CD4-positive, alpha-beta T cell treated with Interleukin-1 beta for 1 hour (primary cell): ENCODE data around the gene TSC22D2.
"Not testable (repeated sequence)": the region's sequence is repeated elsewhere in the genome, so short reads cannot be mapped to it uniquely, and the experiment has no call there.

Source experiments
- DNase-seq, 2 donors: peaks; one replicate each; pipeline ENCODE4 v3.0.0-alpha.2; 2020 to 2022

TSC22D2 gene

DNA sequence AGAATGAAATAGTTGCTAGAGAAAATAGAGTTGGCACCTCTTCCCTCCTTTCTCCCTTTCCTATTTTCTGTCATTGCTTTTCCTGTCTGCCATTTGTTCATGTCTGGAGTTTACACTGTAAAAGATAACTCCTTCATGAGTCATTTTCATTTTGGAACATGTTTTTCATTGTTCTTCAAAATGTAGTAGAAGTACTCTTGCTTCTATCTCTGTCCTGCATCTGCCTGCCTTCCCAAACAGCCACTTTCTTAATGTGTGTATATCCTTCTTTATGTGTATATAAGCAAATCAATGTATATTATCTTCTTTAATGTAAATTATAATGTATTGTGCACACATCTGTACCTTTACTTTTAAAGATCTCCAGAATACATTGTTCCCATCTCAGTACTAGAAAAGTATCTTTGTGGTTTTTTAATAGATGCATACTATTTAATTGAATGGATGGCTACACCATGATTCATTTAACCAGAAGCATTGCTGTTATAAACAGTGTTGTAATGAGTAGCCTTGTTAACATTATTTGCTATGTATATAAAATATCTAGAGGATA is 41.1 kb downstream of the TSC22D2 start:
- DNase-seq, result no peak

DNA sequence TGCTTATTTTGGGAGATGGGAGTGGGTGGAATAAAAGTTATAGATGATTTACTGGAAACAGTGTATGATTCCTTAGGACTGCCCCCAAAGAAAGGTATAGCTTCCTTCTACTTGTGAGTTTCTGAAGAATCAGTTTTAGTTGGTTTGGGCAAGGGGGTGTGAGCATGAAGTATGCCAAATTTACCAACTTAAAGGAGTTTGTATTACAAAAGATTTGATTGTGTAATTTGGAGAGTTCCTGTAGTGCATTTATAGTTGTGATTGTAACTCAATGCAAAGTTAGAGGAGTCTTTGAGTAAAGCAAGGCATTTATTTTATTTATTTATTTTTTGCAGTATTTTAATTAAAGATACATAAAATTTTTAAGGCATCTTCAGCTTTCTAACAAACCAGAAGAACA is 42.8 kb downstream of the TSC22D2 start:
- no peak for DNase-seq

DNA sequence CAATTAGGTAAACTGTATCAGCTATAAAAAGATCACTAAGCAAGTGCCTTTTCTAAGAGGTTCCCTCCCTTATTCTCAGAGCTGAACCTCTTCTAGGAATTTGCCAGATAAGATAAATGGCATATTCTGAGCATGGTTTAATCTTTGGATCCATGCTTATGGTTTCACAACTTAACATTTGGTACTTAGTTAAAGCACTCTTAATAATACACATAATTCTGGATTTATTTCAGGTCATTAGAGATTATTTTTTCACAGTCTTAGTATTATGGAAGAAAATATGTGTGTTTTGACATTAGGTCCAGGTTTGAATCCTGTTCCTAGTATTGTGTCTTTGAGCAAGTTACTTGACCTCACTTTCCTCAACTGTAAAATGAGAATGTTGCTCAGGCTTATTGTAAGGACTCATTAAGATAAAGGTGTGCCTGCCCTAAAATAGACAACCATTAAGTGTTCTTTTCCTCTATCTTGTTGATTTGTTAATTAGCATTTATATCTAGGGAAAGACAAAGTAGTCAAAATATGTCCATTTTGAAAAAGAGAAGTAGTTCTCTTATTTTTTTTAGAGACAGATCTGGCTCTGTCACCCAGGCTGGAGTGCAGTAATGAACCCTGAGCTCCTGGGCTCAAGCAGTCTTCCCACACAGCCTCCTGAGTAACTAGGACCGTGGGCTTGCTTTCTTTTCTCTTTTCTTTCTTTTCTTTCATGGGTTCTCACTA is 43.4 kb downstream of the TSC22D2 start:
- no peak for DNase-seq

DNA sequence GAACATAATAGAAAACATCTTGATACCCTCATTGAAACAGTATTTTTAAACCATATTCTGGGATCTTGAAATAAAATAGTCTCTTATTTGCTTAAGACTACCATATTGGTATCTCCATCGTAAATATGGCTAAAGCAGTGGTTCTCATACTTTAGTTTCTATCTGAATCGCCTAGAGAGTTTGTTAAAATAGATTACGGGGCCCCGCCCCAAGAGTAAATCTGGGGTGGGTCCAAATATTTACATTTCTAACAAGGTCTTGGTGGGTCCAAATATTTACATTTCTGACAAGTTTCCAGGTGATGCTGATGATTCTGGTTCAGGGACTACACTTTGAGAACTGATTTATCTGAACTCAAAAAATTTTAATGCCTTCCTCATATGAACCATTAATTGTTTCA is 45.3 kb downstream of the TSC22D2 start:
- no peak for DNase-seq

DNA sequence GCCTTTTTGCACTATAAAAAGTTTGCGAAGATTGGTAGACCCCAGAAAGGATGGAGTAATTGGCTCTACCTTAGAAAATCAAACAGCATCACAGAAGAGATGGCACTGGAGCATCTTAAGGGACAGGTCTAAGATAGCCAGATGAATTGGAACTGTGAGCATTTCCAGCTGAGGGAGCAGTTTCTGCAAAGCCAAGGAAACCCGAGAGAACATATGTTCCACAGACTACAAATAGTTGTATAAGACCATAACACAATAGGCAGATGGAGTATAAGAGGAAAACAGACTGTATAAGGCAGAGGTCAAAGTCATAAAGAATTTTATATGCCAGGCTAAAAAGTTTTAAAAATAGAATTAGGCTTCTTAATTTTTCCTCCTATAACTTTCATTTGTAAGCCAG is 46.0 kb downstream of the TSC22D2 start:
- no peak for DNase-seq

DNA sequence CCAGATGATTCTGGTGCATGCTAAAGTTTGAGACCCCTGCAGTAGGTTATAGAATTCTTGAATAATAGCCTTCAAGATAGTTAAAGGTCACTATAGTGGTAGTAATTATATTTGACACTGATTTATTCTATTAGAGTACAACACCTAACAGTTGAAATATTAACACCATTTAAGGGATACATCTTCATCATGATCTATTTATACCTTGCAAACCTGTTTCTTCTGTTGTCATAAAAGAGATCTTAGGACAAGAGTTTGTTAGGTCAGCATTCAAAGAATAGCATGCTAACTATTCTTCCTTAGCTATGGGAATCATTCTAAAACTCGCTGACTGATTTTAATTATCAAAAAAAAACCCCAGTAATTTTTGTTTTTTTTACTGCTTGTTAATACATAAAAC is 46.5 kb downstream of the TSC22D2 start:
- no peak for DNase-seq

DNA sequence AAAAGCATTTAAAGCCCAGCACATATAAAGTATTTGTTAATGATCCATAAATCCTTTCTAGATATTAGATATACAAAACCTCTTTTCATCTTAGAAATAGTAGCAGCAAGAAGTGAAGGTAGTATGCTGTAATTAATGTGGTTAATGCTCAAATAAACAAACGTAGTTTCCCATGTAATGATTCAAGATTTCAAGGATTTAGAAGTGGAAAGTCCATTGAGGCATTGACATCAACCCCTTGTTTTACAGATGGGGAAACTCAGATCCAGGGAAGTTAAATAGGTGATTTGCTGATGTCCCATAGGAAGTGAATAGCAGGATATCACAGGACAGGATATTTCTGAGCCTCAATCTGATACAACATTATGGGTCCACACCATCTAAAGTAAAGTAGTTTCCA is 47.2 kb downstream of the TSC22D2 start:
- DNase-seq, result no peak

DNA sequence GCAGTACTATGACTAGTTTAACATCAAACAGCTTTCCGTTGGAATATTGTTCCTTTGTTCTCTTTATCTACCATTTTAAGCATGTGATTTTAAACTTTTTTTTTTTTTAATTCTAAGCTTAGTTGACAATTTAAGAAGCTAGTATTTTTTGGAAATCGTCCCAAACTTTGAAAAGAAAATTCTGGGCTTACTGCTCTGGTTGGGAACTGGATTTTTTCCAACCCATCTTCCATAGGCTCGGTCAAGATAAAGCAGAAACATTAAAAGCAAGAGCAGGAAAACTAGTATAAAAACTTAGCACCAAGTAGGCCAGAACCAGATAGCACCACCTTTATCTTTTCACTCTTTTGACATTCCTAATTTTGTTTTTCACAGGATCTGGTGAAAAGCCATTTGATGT is 49.9 kb downstream of the TSC22D2 start:
- no peak for DNase-seq

DNA sequence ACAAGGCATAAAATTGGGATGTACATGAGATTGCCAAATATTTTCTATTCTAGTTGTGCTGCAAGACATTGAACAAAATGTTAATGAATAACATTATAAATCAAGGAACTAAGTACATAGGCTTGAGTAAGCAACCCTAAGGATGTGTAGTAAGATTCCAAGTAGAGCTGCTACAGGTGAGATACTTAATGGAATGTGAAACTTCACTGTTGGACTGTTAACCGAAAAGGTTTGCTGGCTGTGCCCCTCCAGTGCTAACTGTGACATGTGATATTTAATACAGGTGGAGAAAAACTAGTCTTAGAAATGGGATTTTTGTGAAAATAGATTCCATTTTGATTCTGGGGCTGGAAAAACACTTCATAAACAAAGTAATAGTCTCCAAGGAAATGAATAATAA is 52.4 kb downstream of the TSC22D2 start:
- no peak for DNase-seq

DNA sequence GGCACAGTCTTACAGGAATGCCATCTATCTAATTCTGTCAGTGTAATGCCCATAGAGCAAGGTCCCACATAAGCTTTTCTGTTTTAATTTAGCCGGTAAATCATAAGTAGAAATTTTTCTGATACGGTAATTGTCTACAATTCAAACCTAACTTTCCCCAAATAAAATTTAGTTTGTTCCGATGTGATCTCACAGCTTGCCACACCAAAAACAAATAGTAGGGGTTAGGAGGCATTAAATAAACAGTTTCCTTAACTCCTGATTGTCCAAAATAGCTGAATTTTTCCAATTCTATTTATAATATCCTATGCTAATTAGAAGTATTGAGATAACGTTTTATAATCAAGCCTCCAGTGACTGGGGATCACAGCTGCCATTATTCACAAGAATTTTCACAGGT is 53.3 kb downstream of the TSC22D2 start:
- no peak for DNase-seq

DNA sequence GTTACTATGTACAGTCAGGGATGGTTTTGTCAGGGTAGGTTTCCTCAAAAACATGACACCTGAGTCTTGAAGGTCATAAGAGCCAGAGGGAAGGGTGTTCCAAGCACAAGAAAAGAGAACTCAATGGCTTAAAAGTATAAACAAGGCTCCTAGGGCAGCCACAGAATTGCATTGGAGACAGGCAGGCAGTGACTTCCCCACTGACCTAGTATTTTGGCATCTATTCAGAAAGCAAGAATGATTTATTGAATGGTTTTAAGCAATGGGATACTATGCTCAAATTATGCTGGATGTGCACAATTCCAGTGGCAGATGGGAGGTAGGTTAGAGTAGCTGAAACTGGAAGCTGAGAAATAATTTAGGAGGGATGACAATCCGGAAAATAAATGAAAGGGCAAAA is 54.0 kb downstream of the TSC22D2 start:
- no peak for DNase-seq

DNA sequence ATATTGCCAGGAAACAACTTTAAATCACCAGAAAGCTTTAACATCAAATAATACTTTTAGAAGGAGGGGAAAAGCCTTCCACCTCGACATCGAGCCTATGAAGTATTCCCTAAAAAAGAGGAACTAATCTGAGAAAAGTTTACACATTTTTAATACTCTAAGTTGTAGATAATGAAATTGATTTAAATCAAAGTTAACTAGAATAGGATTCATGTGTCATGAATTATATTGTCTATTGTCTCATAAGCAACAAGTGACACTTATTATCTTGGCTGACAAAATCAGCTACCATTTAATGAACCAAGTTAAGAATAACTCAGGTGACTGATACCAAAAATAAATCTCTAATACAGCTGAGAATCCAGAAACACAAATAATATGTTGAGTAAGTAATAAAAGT is 56.6 kb downstream of the TSC22D2 start:
- DNase-seq, result no peak

DNA sequence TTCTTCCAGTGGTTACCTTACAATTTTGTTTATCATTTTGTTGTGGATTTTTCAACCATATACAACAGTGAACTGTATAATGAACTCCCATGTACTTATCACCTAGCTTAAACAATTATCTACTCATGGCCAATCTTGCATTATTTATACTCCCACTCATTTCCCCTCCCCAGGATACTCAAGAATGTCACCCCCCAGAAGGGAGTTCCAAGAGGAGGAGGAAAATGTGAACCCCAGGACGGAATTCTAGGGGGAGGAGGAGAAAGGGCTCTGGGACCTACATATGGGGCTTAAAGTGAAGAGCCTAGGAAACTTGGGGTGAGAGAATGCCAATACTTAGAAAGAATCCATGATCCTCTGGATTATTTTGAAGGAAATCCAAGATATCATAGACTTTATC is 59.3 kb downstream of the TSC22D2 start:
- DNase-seq, result no peak

DNA sequence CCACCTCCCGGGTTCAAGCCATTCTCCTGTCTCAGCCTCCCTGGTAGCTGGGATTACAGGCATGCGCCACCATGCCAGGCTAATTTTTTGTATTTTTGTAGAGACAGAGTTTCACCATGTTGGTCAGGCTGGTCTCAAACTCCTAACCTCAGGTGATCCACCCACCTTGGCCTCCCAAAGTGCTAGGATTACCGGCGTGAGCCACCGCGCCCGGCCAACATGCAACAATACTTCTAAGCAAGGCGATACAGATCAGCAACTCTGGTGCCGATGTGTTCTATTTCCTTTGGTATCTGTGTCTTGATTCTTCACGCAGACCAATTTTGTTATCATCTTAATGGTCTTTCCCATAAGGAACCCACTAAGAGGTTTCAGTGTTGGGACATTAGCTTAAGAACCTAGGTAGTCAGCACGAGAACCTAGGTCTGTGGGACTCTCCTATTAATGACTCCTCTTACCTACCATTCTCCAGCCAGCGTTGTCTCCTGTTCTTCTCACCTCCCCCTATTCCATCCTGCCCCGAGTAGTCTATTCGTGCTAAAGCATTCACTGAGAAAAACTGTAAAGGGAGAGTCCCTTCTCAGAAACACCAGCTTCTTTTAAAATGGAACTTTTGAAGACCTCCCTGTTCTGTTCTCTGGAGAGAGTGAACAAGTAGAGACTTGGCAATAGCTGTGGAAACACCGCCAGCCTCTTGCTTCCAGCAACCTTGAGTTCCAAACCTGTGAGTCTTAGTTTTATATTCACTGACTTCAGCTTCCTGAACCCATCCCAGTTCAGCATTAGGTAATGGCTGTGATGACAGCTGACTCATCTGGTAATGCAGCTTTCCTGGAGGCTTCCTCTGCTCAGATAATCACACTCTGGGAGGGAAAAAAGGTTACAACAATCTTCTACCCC is 61.2 kb downstream of the TSC22D2 start:
- no peak for DNase-seq

DNA sequence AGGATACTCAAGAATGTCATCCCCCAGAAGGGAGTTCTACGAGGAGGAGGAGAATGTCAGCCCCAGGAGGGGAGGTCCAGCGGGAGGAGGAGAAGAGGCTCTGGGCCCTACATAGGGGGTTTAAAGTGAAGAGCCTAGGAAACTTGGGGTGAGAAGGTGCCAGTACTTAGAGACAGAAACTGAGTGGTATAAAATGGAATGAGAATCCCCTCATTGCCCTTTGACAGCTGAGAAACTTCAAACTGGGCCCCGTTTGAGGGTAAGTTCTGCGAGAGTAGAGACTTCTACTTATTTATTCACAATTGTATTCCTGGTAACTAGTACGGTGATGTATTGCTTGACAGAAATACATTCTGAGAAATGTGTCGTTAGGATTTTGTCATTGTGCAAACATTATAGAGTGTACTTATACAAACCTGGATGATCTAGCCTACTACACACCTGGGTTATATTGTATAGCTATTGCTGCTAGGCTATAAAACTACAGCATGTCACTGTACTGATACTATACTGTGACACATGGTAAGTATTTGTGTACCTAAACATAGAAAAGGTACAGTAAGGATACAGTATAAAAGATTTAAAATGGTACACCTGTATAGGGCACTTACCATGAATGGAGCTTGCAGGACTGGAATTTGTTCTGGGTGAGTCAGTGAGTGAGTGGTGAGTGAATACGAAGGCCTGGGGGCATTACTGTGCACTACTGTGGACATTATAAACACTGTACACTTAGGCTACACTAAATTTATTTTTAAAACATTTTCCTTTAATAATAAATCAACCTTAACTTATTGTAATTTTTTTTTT is 62.0 kb downstream of the TSC22D2 start:
- no peak for DNase-seq

DNA sequence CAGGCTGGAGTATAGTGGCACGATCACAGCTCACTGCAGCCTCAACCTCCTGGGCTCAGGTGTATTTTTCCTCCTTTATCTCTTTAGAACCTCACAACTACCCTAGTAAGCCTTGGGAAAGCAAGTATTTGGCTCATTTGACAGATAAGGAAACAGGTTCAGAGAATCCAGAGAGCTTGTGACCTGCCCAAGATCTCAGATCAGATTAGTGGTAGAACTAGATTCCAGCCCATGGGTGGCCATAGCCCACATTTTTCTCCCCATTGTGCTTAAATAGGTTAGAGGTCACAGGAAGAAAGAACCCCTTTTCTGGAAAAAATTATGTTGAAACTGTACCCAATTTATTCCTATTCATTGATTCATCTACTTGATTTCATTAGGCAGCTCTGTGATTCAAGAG is 64.3 kb downstream of the TSC22D2 start:
- DNase-seq, result no peak

DNA sequence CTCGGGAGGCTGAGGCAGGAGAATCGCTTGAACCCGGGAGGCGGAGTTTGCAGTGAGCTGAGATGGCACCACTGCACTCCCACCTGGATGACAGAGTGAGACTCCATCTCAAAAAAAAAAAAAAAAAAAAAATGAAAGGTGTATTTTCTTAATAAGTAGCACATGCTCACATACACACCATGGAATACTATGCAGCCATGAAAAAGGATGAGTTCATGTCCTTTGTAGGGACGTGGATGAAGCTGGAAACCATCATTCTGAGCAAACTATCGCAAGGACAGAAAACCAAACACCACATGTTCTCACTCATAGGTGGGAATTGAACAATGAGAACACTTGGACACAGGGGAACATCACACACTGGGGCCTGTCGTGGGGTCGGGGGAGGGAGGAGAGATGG is 65.1 kb downstream of the TSC22D2 start:
- not testable (repeated sequence) for DNase-seq

DNA sequence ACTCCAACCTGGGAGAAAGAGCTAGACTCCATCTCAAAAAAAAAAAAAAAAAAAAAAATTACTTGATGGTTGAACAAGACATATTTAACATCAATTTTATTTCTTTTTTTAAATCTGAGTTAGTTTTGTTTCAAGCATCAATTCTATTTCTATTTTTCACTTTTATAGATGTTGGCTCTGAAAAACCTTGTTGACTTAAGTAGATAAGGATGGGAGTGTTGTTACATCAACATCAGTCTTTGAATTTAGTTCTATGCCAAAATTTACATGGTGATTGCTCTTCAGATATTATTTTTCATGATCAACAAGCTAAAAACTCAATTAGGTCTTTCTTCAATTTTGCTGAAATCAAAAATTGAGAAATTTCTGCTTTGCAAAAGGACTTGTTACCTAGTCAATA is 71.3 kb downstream of the TSC22D2 start:
- no peak for DNase-seq

DNA sequence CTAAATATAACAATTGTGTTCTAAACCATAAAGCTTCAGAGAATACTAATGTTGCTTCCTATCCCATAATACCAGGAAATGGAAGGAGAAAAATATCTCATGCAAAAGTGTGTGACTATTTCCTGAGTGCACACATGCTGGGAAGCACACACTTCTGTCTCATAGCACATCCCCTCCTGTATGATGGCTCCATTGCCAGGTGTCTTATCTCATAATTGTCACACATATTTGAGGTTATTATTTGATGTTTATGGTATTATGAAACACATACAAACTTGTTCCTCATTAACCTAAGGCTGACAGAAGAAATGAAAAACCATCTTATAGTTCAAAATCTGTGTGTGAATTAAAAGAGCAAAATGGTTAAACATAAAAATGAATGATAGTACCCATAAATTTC is 72.8 kb downstream of the TSC22D2 start:
- DNase-seq, result no peak

DNA sequence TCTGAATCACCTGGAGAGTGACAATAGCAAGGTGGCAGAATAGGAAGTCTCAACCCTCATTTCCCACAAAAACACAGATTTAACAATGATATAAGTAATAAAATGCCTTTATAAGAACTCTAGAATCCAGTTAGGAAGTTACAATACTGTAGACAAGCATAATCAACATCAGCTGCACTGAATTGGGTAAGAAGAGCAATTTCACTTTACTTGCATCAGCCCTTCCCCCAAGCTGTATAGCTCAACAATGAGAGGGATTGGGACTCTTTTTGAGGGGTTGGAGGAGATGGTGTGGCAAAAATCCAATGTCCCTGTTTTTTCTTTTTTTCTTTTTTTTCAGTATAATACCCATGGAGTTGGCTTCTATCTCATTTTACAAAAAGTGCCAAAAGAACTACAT is 75.1 kb downstream of the TSC22D2 start:
- no peak for DNase-seq

DNA sequence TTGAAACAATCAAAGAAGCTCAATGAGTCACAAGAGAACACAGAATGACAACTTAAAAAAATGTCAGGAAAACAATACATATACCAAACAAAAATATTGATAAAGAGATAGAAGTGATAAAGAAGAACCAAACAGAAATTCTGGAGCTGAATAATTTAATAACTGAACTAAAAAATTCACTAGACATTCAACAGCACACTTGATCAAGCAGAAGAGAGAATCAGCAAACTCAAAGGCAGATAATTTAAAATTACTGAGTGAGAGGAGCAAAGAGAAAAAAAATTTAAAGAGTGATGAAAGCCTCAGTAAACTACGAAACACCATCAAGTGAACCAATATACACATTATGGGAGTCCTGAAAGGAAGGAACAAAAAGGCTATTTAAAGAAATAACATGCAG is 76.3 kb downstream of the TSC22D2 start:
- no peak for DNase-seq

DNA sequence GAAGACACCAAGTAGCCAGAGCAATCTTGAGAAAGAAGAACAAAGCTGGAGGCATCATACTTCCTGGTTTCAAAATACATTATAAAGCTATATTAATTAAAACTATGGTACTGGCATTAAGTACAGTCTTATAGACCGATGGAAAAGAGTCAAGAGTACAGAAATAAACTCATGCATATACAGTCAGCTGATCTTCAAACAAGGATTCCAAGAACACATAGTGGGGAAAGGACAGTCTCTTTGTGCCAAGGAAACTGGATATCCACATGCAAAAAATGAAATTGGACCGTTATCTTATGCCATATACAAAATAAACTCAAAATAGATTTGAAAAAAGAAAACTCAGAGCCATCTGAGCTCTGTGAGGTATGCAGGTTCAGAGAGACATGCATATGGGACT is 80.8 kb downstream of the TSC22D2 start:
- no peak for DNase-seq

DNA sequence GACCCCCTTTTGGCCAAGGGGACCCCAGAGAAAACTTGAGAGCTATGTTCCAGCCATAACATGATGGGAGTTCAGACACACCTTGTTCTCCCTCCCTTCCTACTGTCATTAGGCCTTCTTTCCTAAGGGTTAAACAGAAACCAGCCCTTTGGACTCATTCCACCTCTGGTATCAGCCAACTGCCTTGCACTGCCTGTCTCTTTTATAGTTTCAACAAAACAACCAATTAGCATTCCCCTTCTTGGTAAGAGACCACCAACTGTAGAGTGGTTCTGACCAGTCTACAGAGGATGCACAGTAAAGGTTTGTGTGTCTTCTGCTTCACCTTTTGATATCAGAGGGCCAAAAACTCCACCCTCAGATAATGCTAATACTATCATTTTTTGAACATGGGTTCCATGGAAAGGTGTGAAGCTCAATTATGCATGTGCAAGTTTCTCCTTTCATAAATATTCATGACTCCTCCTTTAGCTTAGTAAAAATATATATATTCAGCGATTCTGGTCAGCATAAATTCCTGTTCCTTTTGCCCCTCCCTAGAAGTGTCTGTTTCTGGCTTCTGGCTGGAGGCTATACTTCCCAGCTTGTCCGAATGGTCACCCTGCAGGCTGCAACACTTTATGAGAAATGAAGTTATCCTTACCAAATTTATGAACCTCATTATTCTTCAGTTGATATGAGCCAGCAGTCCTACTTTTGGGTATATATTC is 82.3 kb downstream of the TSC22D2 start:
- no peak for DNase-seq
